IMR-90 (cell line): ENCODE measurements around the gene SLC27A4. TPM values are rescaled to one million over a fixed set of nuclear protein-coding genes. Genes with fewer than 3 reads are reported as not detected.

Experiments used
- ATAC-seq: fragments of 200-7000 bp; cut with Tn5 transposase; 2 replicates; pipeline ENCODE4 v1.9.1; 2020; ENCODE audit warnings: low read depth, mild to moderate bottlenecking, moderate library complexity
- BruUV-seq: library from RNA; stranded (reverse); fragments of 400-500 nt; replicated peaks from 2 replicates; lab custom pipeline; 2021; lab: Mats Ljungman, UMichigan
- CTCF ChIA-PET: fragments of 300-600 bp; formaldehyde crosslinking; extraction: SDS; loops from one replicate; lab custom pipeline; 2021; ENCODE audit warnings: antibody characterized with exemption; lab: Yijun Ruan, JAX
- POLR2A ChIA-PET: fragments of 300-600 bp; sonication (Branson Sonifier 250); formaldehyde crosslinking; loops from one replicate; lab custom pipeline; 2022; ENCODE audit warnings: antibody characterized with exemption; ENCODE audit not compliant: unreplicated experiment; lab: Charles Lee
- DNase-seq: peaks from one replicate; pipeline ENCODE4 v3.0.0; 2013
- H2AFZ ChIP-seq: replicated peaks from 2 replicates; pipeline ENCODE3; 2013; ENCODE audit warnings: low read length, mild to moderate bottlenecking; ENCODE audit not compliant: poor library complexity
- H2AK5ac ChIP-seq: 2 replicates; pipeline ENCODE4 v1.6.1; 2013; ENCODE audit warnings: low read depth, low read length, inconsistent platforms
- H2AK9ac ChIP-seq: replicated peaks from 2 replicates; pipeline ENCODE3; 2013; ENCODE audit warnings: mild to moderate bottlenecking, low read depth, low read length, moderate library complexity; ENCODE audit not compliant: poor library complexity
- H2BK120ac ChIP-seq: 2 replicates; pipeline ENCODE4 v1.6.1; 2013; ENCODE audit warnings: low read depth, low read length, inconsistent platforms
- H2BK15ac ChIP-seq: 3 replicates; pipeline ENCODE4 v1.6.1; 2013; ENCODE audit warnings: low read depth, low read length, inconsistent platforms
- H2BK20ac ChIP-seq: 2 replicates; pipeline ENCODE4 v1.6.1; 2013; ENCODE audit warnings: low read depth, mild to moderate bottlenecking, inconsistent platforms, low read length, moderate library complexity
- H2BK5ac ChIP-seq: 2 replicates; pipeline ENCODE4 v1.6.1; 2013; ENCODE audit warnings: mild to moderate bottlenecking, low read depth, low read length, inconsistent platforms; ENCODE audit not compliant: poor library complexity, severe bottlenecking
- H3K14ac ChIP-seq: replicated peaks from 2 replicates; pipeline ENCODE4 v1.6.1; 2013; ENCODE audit warnings: low read depth, low read length, inconsistent platforms
- H3K18ac ChIP-seq: 2 replicates; pipeline ENCODE4 v1.6.1; 2013; ENCODE audit warnings: low read depth, low read length, control low read depth
- H3K23ac ChIP-seq: 2 replicates; pipeline ENCODE4 v1.6.1; 2013; ENCODE audit warnings: low read depth, low read length, inconsistent platforms
- H3K27ac ChIP-seq: 2 replicates; pipeline ENCODE4 v1.5.1; 2013; ENCODE audit warnings: mild to moderate bottlenecking, control low read depth, low read length; ENCODE audit not compliant: insufficient read depth
- H3K27me3 ChIP-seq: 2 replicates; pipeline ENCODE4 v1.6.1; 2013; ENCODE audit warnings: low read length; ENCODE audit not compliant: control insufficient read depth, insufficient read depth
- H3K36me3 ChIP-seq: 2 replicates; pipeline ENCODE4 v1.6.1; 2013; ENCODE audit warnings: low read length, mixed read lengths; ENCODE audit not compliant: control insufficient read depth, insufficient read depth
- H3K4ac ChIP-seq: 2 replicates; pipeline ENCODE4 v1.6.1; 2013; ENCODE audit warnings: low read depth, low read length, inconsistent platforms
- H3K4me1 ChIP-seq: 2 replicates; pipeline ENCODE4 v1.6.1; 2013; ENCODE audit warnings: low read length, mixed read lengths; ENCODE audit not compliant: control insufficient read depth, insufficient read depth
- H3K4me2 ChIP-seq: 2 replicates; pipeline ENCODE4 v1.6.1; 2013; ENCODE audit warnings: low read depth, mild to moderate bottlenecking, control low read depth, low read length, moderate library complexity
- H3K4me3 ChIP-seq: 2 replicates; pipeline ENCODE4 v1.5.1; 2013; ENCODE audit warnings: low read depth, mild to moderate bottlenecking, control low read depth, low read length, moderate library complexity; ENCODE audit not compliant: insufficient read depth
- H3K56ac ChIP-seq: 2 replicates; pipeline ENCODE4 v1.6.1; 2013; ENCODE audit warnings: low read length, inconsistent platforms; ENCODE audit not compliant: insufficient read depth; ENCODE audit errors: extremely low read depth
- H3K79me1 ChIP-seq, 2 experiments: 2 replicates each; pipeline ENCODE4 v1.6.1; 2013; ENCODE audit warnings: low read length in 2 of 2, inconsistent platforms in 1 of 2, low read depth in 1 of 2
- H3K9ac ChIP-seq: 2 replicates; pipeline ENCODE4 v1.6.1; 2013; ENCODE audit warnings: low read depth, low read length, control low read depth
- H3K9me1 ChIP-seq: 2 replicates; pipeline ENCODE4 v1.6.1; 2013; ENCODE audit warnings: low read length, inconsistent platforms; ENCODE audit not compliant: insufficient read depth
- H3K9me3 ChIP-seq: 2 replicates; pipeline ENCODE4 v1.6.1; 2013; ENCODE audit warnings: low read length; ENCODE audit not compliant: control insufficient read depth, insufficient read depth
- H4K20me1 ChIP-seq: 2 replicates; pipeline ENCODE4 v1.6.1; 2013; ENCODE audit warnings: low read length, inconsistent platforms; ENCODE audit not compliant: insufficient read depth
- H4K5ac ChIP-seq: 2 replicates; pipeline ENCODE4 v1.6.1; 2013; ENCODE audit warnings: mild to moderate bottlenecking, low read depth, low read length, control low read depth
- H4K8ac ChIP-seq, 2 experiments: 2 replicates each; pipeline ENCODE4 v1.6.1; 2013; ENCODE audit warnings: low read depth in 2 of 2, low read length in 2 of 2, control low read depth in 1 of 2, inconsistent platforms in 1 of 2
- H4K91ac ChIP-seq: 2 replicates; pipeline ENCODE4 v1.6.1; 2013; ENCODE audit warnings: low read depth, low read length, inconsistent platforms; ENCODE audit not compliant: insufficient read depth
- BHLHE40 ChIP-seq: fragments of 150-350 bp; IDR thresholded peaks from 2 replicates; pipeline ENCODE4 v1.6.1; 2016; ENCODE audit warnings: mild to moderate bottlenecking, low read depth, low read length
- CEBPB ChIP-seq: IDR thresholded peaks from 2 replicates; pipeline ENCODE4 v1.6.1; 2012; ENCODE audit warnings: low read depth, low read length, improper control_type of control experiment
- CHD1 ChIP-seq: IDR thresholded peaks from 2 replicates; pipeline ENCODE4 v1.6.1; 2012; ENCODE audit warnings: low read depth, low read length, improper control_type of control experiment
- CTCF ChIP-seq: conservative IDR thresholded peaks from 2 replicates; pipeline ENCODE4 v1.5.1; 2012; ENCODE audit warnings: mild to moderate bottlenecking, low read depth, low read length, improper control_type of control experiment
- ELK1 ChIP-seq: fragments of 150-350 bp; IDR thresholded peaks from 2 replicates; pipeline ENCODE4 v1.6.1; 2016; ENCODE audit warnings: low read depth, mild to moderate bottlenecking, low read length, moderate library complexity, borderline replicate concordance
- FOS ChIP-seq: fragments of 150-350 bp; IDR thresholded peaks from 2 replicates; pipeline ENCODE4 v1.6.1; 2016; ENCODE audit warnings: low read depth, low read length
- MAFK ChIP-seq: IDR thresholded peaks from 2 replicates; pipeline ENCODE4 v1.6.1; 2012; ENCODE audit warnings: low read depth, low read length, improper control_type of control experiment
- MAZ ChIP-seq: IDR thresholded peaks from 2 replicates; pipeline ENCODE4 v1.6.1; 2012; ENCODE audit warnings: low read depth, mild to moderate bottlenecking, low read length, improper control_type of control experiment, moderate library complexity, borderline replicate concordance
- MXI1 ChIP-seq: IDR thresholded peaks from 2 replicates; pipeline ENCODE4 v1.6.1; 2012; ENCODE audit warnings: low read depth, mild to moderate bottlenecking, low read length, moderate library complexity, borderline replicate concordance
- NFE2L2 ChIP-seq: fragments of 150-350 bp; IDR thresholded peaks from 2 replicates; pipeline ENCODE4 v1.6.1; 2016; ENCODE audit warnings: low read depth, mild to moderate bottlenecking, low read length
- POLR2A ChIP-seq: IDR thresholded peaks from 2 replicates; pipeline ENCODE4 v1.6.1; 2012; ENCODE audit warnings: mild to moderate bottlenecking, low read depth, low read length
- RAD21 ChIP-seq: IDR thresholded peaks from 2 replicates; pipeline ENCODE4 v1.6.1; 2012; ENCODE audit warnings: low read length, improper control_type of control experiment
- RCOR1 ChIP-seq: IDR thresholded peaks from 2 replicates; pipeline ENCODE4 v1.6.1; 2012; ENCODE audit warnings: mild to moderate bottlenecking, low read length, improper control_type of control experiment; ENCODE audit not compliant: insufficient replicate concordance
- RFX5 ChIP-seq: IDR thresholded peaks from 2 replicates; pipeline ENCODE4 v1.8.0; 2012; ENCODE audit warnings: low read depth, mild to moderate bottlenecking, low read length, moderate library complexity
- SMC3 ChIP-seq: fragments of 150-350 bp; IDR thresholded peaks from 2 replicates; pipeline ENCODE4 v1.6.1; 2016; ENCODE audit warnings: low read depth, mild to moderate bottlenecking, antibody characterized with exemption, low read length, moderate library complexity
- USF2 ChIP-seq: fragments of 150-350 bp; IDR thresholded peaks from 2 replicates; pipeline ENCODE4 v1.6.1; 2017; ENCODE audit warnings: mild to moderate bottlenecking, antibody characterized with exemption, low read length, low read depth
- WGBS, 2 experiments: methylation state at CpG; one replicate each; pipeline versions ENCODE4 v1.1.5 to v1.1.7; 2013; ENCODE audit warnings: missing lambda C conversion rate in 2 of 2; ENCODE audit not compliant: insufficient read length in 1 of 2; ENCODE audit errors: extremely low coverage in 2 of 2; 5-methylcytosine and 5-hydroxymethylcytosine counted together
- dilution Hi-C: fragments of 300-500 bp; cut with HindIII; formaldehyde crosslinking; loops from one replicate; pipeline ENCODE4 v1.14.3; 2018; ENCODE audit warnings: low sequenced_read_pairs; ENCODE audit not compliant: unreplicated experiment
- in situ Hi-C: fragments of 300-500 bp; cut with MboI; formaldehyde crosslinking; loops from 3 replicates; pipeline ENCODE4 v1.14.3; 2019; ENCODE audit warnings: low sequenced_read_pairs, inconsistent platforms, mixed read lengths
- intact Hi-C: fragments of 100-400 bp; cut with micrococcal nuclease; formaldehyde crosslinking; loops from 2 replicates; pipeline ENCODE4 v1.10.0; 2022
- polyA plus RNA-seq, 3 experiments: library from polyadenylated mRNA; depleted of rRNA; stranded (reverse); fragments of >200 nt; gene quantifications; 2 replicates each; pipeline ENCODE4 v1.2.3, GENCODE V29; 2012; ENCODE audit warnings: low replicate concordance in 1 of 3
- total RNA-seq: library from RNA; depleted of rRNA; stranded (reverse); fragments of >200 nt; gene quantifications from 2 replicates; pipeline ENCODE4 v1.2.3, GENCODE V29; 2012

Gene SLC27A4
- total and polyA plus RNA-seq, 2 of the 4 experiments (the other 2 are of a cell fraction) = 9.7 to 13.7 TPM

- DNase-seq = no peak
- intact Hi-C loops = no loop called here
- Histone ChIP-seq H2BK20ac (no peak overlapping the region), H2AFZ (no peak overlapping the region), H2BK5ac (no peak overlapping the region), H3K27me3 (no peaks in the 10 kb centered on the region), H3K27ac (no peak overlapping the region), H2BK120ac (no peak overlapping the region), H3K14ac (no peak overlapping the region), H3K4me1 (peaks cover 1% of the 10 kb centered on the region; the same call in 1 of the 2 replicates), H3K56ac (no peak overlapping the region), H3K4me2 (no peak overlapping the region), H3K18ac (no peak overlapping the region), H4K91ac (no peak overlapping the region), H4K5ac (no peak overlapping the region), H2BK15ac (no peak overlapping the region), H3K9ac (no peak overlapping the region), H4K8ac (no peak overlapping the region), H3K9me1 (peaks cover 2% of the 10 kb centered on the region; the same call in 1 of the 2 replicates), H3K36me3 (peaks cover 30% of the 10 kb centered on the region), H3K23ac (no peak overlapping the region), H2AK5ac (no peak overlapping the region), H3K4ac (no peak overlapping the region), H4K20me1 (no peaks in the 10 kb centered on the region), H3K79me1 (peaks cover 6 to 11% of the 10 kb centered on the region in 2 experiments), H3K9me3 (no peaks in the 10 kb centered on the region), H2AK9ac (no peak overlapping the region), H3K4me3 (no peak overlapping the region)
- 100% methylated on average over 2 of the region's 9 CpGs; no CpG with 5 or more reads in 1 of the 2 experiments for WGBS, 2 experiments
- ChIA-PET CTCF (no interaction called here), POLR2A (no interaction called here)
- in situ Hi-C loops = no loop called here
- ATAC-seq = no peak
- TF ChIP-seq NFE2L2 (no peak), RAD21 (no peak), MXI1 (no peak), POLR2A (no peak), BHLHE40 (no peak), CEBPB (no peak), ELK1 (no peak), RCOR1 (no peak), SMC3 (no peak), CHD1 (no peak), MAZ (no peak), CTCF (no peak), MAFK (no peak), RFX5 (no peak), FOS (no peak), USF2 (no peak)
- no TSS peak for BruUV-seq
- dilution Hi-C loops = no loop called here
These were observed 23.9 kb upstream of the SLC27A4 start for GRCh38 chr9:128316421-128316820.
